IPS DF 6.9 (cell line): ENCODE measurements around the gene PRR11.
"Not testable (repeated sequence)": the region's sequence is repeated elsewhere in the genome, so short reads cannot be mapped to it uniquely, and the experiment has no call there.

ENCODE experiments used
- DNase-seq: peaks from one replicate; pipeline ENCODE4 v3.0.0-alpha.2; 2013; ENCODE audit warnings: low read depth, low spot score
- H3K27ac ChIP-seq: one replicate; pipeline ENCODE4 v1.5.1; 2013; ENCODE audit warnings: low read length, control low read depth
- H3K27me3 ChIP-seq: 2 replicates; pipeline ENCODE4 v1.6.1; 2013; ENCODE audit warnings: mild to moderate bottlenecking, low read length; ENCODE audit not compliant: control insufficient read depth, insufficient read depth
- H3K36me3 ChIP-seq: 2 replicates; pipeline ENCODE4 v1.6.1; 2013; ENCODE audit warnings: low read length; ENCODE audit not compliant: control insufficient read depth, insufficient read depth
- H3K4me1 ChIP-seq: 2 replicates; pipeline ENCODE4 v1.6.1; 2013; ENCODE audit warnings: low read length; ENCODE audit not compliant: control insufficient read depth, insufficient read depth
- H3K4me3 ChIP-seq: 2 replicates; pipeline ENCODE4 v1.5.1; 2013; ENCODE audit warnings: mild to moderate bottlenecking, low read length
- H3K9me3 ChIP-seq: 2 replicates; pipeline ENCODE4 v1.6.1; 2013; ENCODE audit warnings: low read length, inconsistent platforms; ENCODE audit not compliant: control insufficient read depth, insufficient read depth
- WGBS: extraction: QIAGEN DNeasy Blood & Tissue Kit; methylation state at CpG from one replicate; pipeline ENCODE4 v1.1.7; 2013; ENCODE audit warnings: mixed read lengths, missing lambda C conversion rate; ENCODE audit not compliant: insufficient read length, insufficient coverage; 5-methylcytosine and 5-hydroxymethylcytosine counted together

The PRR11 gene

DNA sequence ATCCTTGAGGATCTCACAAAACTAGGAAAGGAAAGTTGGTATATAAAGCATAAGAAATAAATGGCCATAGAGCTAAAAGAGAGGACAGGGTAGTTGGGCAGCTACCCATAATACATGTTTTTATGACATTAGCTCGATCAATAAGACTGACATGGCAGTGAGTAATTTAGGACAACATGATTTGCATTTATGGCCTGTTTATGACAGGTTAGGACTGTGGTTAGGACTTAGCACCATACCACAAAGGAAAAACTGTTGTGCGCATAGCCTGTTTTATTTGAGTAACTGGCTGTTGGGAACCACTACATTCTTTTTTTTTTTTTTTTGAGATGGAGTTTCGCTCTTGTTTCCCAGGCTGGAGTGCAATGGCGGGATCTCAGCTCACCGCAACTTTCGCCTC is 30.9 kb upstream of the PRR11 start:
- H3K27me3 ChIP-seq = no peaks in the 10 kb centered on the region
- no peaks in the 10 kb centered on the region for H3K36me3 ChIP-seq
- no peak overlapping the region for H3K4me3 ChIP-seq
- no peaks in the 10 kb centered on the region for H3K4me1 ChIP-seq
- WGBS = no CpG with 5 or more reads among the region's 6 CpGs
- no peak overlapping the region for H3K27ac ChIP-seq
- DNase-seq = no peak
- no peaks in the 10 kb centered on the region for H3K9me3 ChIP-seq

- no peak overlapping the region for H3K27ac ChIP-seq
- H3K4me3 ChIP-seq = no peak overlapping the region
- 100% methylated on average over 1 of the region's 3 CpGs for WGBS
- no peaks in the 10 kb centered on the region for H3K9me3 ChIP-seq
- no peaks in the 10 kb centered on the region for H3K27me3 ChIP-seq
- H3K4me1 ChIP-seq = no peaks in the 10 kb centered on the region
- no peak for DNase-seq
- H3K36me3 ChIP-seq = no peaks in the 10 kb centered on the region
Observed at GRCh38 chr17:59126809-59127417, 28.6 kb upstream of the PRR11 start.

GRCh38 chr17:59129814-59130213 is 25.7 kb upstream of the PRR11 start:
- Histone ChIP-seq H3K27me3 (no peaks in the 10 kb centered on the region), H3K9me3 (no peaks in the 10 kb centered on the region), H3K4me3 (no peak overlapping the region), H3K4me1 (no peaks in the 10 kb centered on the region), H3K36me3 (no peaks in the 10 kb centered on the region), H3K27ac (no peak overlapping the region)
- no CpG with 5 or more reads among the region's 2 CpGs for WGBS
- DNase-seq = no peak

GRCh38 chr17:59131131-59131530 is 24.4 kb upstream of the PRR11 start:
- Histone ChIP-seq H3K4me3 (no peak overlapping the region), H3K4me1 (no peaks in the 10 kb centered on the region), H3K9me3 (no peaks in the 10 kb centered on the region), H3K27ac (no peak overlapping the region), H3K36me3 (no peaks in the 10 kb centered on the region), H3K27me3 (no peaks in the 10 kb centered on the region)
- WGBS = no CpG with 5 or more reads among the region's 1 CpG
- no peak for DNase-seq

GRCh38 chr17:59138339-59138738 is 17.2 kb upstream of the PRR11 start:
- H3K36me3 ChIP-seq, H3K4me1 ChIP-seq, H3K27ac ChIP-seq, H3K9me3 ChIP-seq, DNase-seq, H3K4me3 ChIP-seq, H3K27me3 ChIP-seq: not testable (repeated sequence)
- no CpG with 5 or more reads among the region's 10 CpGs for WGBS

- H3K4me3 ChIP-seq = no peak overlapping the region
- H3K36me3 ChIP-seq = no peaks in the 10 kb centered on the region
- no peaks in the 10 kb centered on the region for H3K4me1 ChIP-seq
- no peaks in the 10 kb centered on the region for H3K9me3 ChIP-seq
- no CpG with 5 or more reads among the region's 4 CpGs for WGBS
- no peak overlapping the region for H3K27ac ChIP-seq
- no peak for DNase-seq
- H3K27me3 ChIP-seq = no peaks in the 10 kb centered on the region
Observed at GRCh38 chr17:59139939-59140338, 15.6 kb upstream of the PRR11 start.

- Histone ChIP-seq H3K27ac (no peak overlapping the region), H3K36me3 (no peaks in the 10 kb centered on the region)
- DNase-seq = no peak
Observed at GRCh38 chr17:59141860-59142259, 13.7 kb upstream of the PRR11 start.

DNA sequence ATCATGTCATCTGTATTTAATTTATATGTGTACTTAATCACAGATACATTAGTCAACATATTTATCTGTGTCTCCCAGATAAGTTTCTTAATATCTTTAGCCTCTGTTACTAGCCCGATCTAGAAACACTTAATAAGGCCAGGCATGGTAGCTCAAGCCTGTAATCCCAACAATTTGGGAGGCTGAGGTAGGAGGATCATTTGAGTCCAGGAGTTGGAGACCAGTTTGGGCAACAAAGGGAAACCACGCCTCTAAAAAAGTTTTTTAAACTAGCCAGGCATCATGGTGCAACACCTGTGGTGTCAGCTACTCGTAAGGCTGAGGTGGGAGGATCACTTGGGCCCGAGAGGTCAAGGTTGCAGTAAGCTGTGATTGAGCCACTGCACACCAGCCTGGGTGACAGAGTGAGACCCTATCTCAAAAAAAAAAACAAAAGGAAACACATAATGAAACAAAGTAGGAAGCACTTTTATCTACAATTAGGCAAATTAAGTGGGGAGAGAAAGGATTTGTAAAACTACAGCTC is 9.9 kb upstream of the PRR11 start:
- H3K4me1 ChIP-seq = no peaks in the 10 kb centered on the region
- no peaks in the 10 kb centered on the region for H3K27me3 ChIP-seq
- no peak overlapping the region for H3K27ac ChIP-seq
- no peak for DNase-seq
- no peaks in the 10 kb centered on the region for H3K36me3 ChIP-seq
- H3K4me3 ChIP-seq = no peak overlapping the region
- no peaks in the 10 kb centered on the region for H3K9me3 ChIP-seq
- no CpG with 5 or more reads among the region's 4 CpGs for WGBS

More at GRCh38 chr17:59141860-59142259, 13.7 kb upstream of the PRR11 start:
- Histone ChIP-seq H3K4me1 (no peaks in the 10 kb centered on the region), H3K9me3 (no peaks in the 10 kb centered on the region), H3K27me3 (no peaks in the 10 kb centered on the region), H3K4me3 (no peak overlapping the region)
- WGBS = no CpG with 5 or more reads among the region's 1 CpG

- WGBS = no CpG with 5 or more reads among the region's 2 CpGs
- no peaks in the 10 kb centered on the region for H3K4me1 ChIP-seq
Observed at GRCh38 chr17:59149051-59149450, 6.5 kb upstream of the PRR11 start.

DNA sequence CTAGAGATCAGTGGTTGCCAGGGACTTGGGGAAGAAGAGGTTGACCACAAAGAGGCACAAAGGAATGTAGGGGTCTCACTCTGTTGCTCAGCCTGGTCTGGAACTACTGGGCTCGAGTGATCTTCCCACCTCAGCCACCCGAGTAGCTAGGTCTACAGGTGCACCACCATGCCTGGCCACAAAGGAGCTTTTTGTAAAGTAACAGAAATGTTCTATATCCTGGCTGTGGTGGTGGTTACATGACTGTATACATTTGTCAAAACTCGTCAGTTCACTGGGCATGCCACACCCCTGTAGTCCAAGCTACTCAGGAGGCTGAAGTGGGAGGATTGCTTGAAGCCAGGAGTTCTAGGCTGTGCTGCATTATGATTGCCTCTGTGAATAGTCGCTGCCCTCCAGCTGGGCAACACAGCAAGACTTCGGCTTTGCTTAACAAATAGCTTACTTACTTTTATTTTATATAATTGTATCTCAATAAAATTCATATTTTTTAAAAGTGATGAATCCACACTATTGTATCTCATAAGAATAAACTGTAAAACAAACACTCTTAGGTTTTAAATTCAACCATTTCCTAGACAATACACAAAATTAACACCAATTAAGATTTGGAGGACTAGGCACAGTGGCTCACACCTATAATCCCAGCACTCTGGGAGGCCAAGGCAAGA is 5.6 kb upstream of the PRR11 start:
- no peaks in the 10 kb centered on the region for H3K36me3 ChIP-seq
- no peaks in the 10 kb centered on the region for H3K4me1 ChIP-seq
- H3K27ac ChIP-seq = no peak overlapping the region
- H3K9me3 ChIP-seq = no peaks in the 10 kb centered on the region
- H3K27me3 ChIP-seq = no peaks in the 10 kb centered on the region
- no peak overlapping the region for H3K4me3 ChIP-seq
- DNase-seq = no peak
- WGBS = no CpG with 5 or more reads among the region's 5 CpGs

More at GRCh38 chr17:59149051-59149450, 6.5 kb upstream of the PRR11 start:
- Histone ChIP-seq H3K27ac (no peak overlapping the region), H3K27me3 (no peaks in the 10 kb centered on the region), H3K36me3 (no peaks in the 10 kb centered on the region), H3K9me3 (no peaks in the 10 kb centered on the region), H3K4me3 (no peak overlapping the region)
- DNase-seq = no peak

GRCh38 chr17:59151006-59151405 is 4.5 kb upstream of the PRR11 start:
- Histone ChIP-seq H3K27ac (no peak overlapping the region), H3K9me3 (no peaks in the 10 kb centered on the region), H3K36me3 (no peaks in the 10 kb centered on the region), H3K27me3 (no peaks in the 10 kb centered on the region), H3K4me3 (no peak overlapping the region), H3K4me1 (no peaks in the 10 kb centered on the region)
- no peak for DNase-seq
- WGBS = no CpG with 5 or more reads among the region's 5 CpGs
